ENCODE data around the gene TPK1. TPM values are rescaled to one million over a fixed set of nuclear protein-coding genes. Genes with fewer than 3 reads are reported as not detected.

The TPK1 gene
- total and polyA plus RNA-seq, 2 of the 8 experiments (the other 6 are each of a cell fraction or from before 2014, with no cell fraction given), result 1.9 to 2.7 TPM

- TF ChIP-seq, protein P1, sequence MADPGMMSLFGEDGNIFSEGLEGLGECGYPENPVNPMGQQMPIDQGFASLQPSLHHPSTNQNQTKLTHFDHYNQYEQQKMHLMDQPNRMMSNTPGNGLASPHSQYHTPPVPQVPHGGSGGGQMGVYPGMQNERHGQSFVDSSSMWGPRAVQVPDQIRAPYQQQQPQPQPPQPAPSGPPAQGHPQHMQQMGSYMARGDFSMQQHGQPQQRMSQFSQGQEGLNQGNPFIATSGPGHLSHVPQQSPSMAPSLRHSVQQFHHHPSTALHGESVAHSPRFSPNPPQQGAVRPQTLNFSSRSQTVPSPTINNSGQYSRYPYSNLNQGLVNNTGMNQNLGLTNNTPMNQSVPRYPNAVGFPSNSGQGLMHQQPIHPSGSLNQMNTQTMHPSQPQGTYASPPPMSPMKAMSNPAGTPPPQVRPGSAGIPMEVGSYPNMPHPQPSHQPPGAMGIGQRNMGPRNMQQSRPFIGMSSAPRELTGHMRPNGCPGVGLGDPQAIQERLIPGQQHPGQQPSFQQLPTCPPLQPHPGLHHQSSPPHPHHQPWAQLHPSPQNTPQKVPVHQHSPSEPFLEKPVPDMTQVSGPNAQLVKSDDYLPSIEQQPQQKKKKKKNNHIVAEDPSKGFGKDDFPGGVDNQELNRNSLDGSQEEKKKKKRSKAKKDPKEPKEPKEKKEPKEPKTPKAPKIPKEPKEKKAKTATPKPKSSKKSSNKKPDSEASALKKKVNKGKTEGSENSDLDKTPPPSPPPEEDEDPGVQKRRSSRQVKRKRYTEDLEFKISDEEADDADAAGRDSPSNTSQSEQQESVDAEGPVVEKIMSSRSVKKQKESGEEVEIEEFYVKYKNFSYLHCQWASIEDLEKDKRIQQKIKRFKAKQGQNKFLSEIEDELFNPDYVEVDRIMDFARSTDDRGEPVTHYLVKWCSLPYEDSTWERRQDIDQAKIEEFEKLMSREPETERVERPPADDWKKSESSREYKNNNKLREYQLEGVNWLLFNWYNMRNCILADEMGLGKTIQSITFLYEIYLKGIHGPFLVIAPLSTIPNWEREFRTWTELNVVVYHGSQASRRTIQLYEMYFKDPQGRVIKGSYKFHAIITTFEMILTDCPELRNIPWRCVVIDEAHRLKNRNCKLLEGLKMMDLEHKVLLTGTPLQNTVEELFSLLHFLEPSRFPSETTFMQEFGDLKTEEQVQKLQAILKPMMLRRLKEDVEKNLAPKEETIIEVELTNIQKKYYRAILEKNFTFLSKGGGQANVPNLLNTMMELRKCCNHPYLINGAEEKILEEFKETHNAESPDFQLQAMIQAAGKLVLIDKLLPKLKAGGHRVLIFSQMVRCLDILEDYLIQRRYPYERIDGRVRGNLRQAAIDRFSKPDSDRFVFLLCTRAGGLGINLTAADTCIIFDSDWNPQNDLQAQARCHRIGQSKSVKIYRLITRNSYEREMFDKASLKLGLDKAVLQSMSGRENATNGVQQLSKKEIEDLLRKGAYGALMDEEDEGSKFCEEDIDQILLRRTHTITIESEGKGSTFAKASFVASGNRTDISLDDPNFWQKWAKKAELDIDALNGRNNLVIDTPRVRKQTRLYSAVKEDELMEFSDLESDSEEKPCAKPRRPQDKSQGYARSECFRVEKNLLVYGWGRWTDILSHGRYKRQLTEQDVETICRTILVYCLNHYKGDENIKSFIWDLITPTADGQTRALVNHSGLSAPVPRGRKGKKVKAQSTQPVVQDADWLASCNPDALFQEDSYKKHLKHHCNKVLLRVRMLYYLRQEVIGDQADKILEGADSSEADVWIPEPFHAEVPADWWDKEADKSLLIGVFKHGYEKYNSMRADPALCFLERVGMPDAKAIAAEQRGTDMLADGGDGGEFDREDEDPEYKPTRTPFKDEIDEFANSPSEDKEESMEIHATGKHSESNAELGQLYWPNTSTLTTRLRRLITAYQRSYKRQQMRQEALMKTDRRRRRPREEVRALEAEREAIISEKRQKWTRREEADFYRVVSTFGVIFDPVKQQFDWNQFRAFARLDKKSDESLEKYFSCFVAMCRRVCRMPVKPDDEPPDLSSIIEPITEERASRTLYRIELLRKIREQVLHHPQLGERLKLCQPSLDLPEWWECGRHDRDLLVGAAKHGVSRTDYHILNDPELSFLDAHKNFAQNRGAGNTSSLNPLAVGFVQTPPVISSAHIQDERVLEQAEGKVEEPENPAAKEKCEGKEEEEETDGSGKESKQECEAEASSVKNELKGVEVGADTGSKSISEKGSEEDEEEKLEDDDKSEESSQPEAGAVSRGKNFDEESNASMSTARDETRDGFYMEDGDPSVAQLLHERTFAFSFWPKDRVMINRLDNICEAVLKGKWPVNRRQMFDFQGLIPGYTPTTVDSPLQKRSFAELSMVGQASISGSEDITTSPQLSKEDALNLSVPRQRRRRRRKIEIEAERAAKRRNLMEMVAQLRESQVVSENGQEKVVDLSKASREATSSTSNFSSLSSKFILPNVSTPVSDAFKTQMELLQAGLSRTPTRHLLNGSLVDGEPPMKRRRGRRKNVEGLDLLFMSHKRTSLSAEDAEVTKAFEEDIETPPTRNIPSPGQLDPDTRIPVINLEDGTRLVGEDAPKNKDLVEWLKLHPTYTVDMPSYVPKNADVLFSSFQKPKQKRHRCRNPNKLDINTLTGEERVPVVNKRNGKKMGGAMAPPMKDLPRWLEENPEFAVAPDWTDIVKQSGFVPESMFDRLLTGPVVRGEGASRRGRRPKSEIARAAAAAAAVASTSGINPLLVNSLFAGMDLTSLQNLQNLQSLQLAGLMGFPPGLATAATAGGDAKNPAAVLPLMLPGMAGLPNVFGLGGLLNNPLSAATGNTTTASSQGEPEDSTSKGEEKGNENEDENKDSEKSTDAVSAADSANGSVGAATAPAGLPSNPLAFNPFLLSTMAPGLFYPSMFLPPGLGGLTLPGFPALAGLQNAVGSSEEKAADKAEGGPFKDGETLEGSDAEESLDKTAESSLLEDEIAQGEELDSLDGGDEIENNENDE (IDR thresholded peaks at IDR 0.05; ENCODE audit: insufficient replicate concordance, low read length), result no peak
Measured at GRCh38 chr7:144763291-144763690, 72.6 kb downstream of the TPK1 start (continued).

Data from H1 (cell line).